Erythroblast (primary cell): Measurements from ENCODE around the gene KNL1.

Experiments used
- GATA1 ChIP-seq: IDR thresholded peaks from 2 replicates; pipeline ENCODE4 v1.6.1; 2011; ENCODE audit warnings: low read depth, mild to moderate bottlenecking, control low read depth, low read length, moderate library complexity
- POLR2A ChIP-seq: IDR thresholded peaks from 2 replicates; pipeline ENCODE4 v1.6.1; 2011; ENCODE audit warnings: mild to moderate bottlenecking, low read length

- TF ChIP-seq POLR2A: no peak
- TF ChIP-seq GATA1: no peak
Measured at GRCh38 chr15:40550341-40551037, 43.6 kb upstream of the KNL1 start.
